ENCODE results near the gene CCDC192.

DNA sequence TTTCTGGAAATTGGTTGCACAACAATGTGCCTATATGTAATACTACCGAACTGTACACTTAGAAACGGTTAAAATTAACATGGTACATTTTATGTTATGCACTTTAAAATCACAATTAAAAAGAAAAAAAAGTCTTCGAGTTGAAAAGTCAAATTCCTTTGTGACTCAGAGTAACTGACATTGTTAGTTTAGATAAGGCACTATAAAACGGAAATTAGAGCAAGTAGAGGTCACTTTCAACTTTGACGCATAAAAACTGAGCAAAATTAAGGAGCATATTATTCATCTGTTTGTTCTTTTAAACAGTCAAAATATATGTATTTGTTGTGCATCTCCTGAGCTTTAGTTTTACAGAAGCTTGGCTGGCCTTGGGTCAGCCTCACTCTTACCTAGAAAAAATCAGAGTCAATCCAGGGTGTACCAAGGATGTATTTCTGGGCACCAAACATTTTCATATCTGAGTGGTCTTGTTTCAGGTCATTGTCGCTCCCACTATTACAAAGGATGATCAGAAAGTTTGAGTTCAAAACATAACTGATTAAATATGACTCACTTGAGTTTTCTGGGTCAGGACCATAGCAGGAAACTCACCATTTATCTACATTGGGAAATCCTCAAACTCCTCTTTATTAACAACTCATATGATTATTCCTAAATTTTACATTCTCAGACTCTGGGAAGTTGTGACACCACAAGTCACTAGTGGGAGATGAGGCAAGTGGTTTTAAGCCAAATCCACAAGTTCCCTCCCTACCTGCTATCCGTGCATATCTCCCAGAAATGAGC, 160.6 kb downstream of the CCDC192 start:
- TF ChIP-seq, protein P1, sequence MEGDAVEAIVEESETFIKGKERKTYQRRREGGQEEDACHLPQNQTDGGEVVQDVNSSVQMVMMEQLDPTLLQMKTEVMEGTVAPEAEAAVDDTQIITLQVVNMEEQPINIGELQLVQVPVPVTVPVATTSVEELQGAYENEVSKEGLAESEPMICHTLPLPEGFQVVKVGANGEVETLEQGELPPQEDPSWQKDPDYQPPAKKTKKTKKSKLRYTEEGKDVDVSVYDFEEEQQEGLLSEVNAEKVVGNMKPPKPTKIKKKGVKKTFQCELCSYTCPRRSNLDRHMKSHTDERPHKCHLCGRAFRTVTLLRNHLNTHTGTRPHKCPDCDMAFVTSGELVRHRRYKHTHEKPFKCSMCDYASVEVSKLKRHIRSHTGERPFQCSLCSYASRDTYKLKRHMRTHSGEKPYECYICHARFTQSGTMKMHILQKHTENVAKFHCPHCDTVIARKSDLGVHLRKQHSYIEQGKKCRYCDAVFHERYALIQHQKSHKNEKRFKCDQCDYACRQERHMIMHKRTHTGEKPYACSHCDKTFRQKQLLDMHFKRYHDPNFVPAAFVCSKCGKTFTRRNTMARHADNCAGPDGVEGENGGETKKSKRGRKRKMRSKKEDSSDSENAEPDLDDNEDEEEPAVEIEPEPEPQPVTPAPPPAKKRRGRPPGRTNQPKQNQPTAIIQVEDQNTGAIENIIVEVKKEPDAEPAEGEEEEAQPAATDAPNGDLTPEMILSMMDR (conservative IDR thresholded peaks at IDR 0.05; ENCODE audit: low read depth, low read length): no peak
- TF ChIP-seq MAFK (IDR thresholded peaks at IDR 0.05; ENCODE audit: low read depth, low read length): no peak
- TF ChIP-seq, protein P2, sequence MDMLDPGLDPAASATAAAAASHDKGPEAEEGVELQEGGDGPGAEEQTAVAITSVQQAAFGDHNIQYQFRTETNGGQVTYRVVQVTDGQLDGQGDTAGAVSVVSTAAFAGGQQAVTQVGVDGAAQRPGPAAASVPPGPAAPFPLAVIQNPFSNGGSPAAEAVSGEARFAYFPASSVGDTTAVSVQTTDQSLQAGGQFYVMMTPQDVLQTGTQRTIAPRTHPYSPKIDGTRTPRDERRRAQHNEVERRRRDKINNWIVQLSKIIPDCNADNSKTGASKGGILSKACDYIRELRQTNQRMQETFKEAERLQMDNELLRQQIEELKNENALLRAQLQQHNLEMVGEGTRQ (IDR thresholded peaks at IDR 0.05; ENCODE audit: low read depth, low read length): no peak
- TF ChIP-seq POLR2A (IDR thresholded peaks at IDR 0.05; ENCODE audit: low read depth, low read length): no peak
- no peak for TF ChIP-seq RAD21 (IDR thresholded peaks at IDR 0.05; ENCODE audit: low read length)

Measured in IMR-90 (cell line).